Breast epithelium (tissue), 4 donors: ENCODE data around the gene LIMS1. TPM values are rescaled to one million over a fixed set of nuclear protein-coding genes. Genes with fewer than 3 reads are reported as not detected.
A peak's percentile ranks its signal among the peaks of the same experiment; 100 is the strongest.
"Not testable (repeated sequence)": the region's sequence is repeated elsewhere in the genome, so short reads cannot be mapped to it uniquely, and the experiment has no call there.

Source experiments
- DNase-seq, 2 donors: peaks; one replicate each; pipeline ENCODE4 v3.0.0-alpha.2; 2019; ENCODE audit warnings: low spot score in 2 of 2
- H3K27ac ChIP-seq, 2 donors: fragments of 200-600 bp; sonication (generic) in 1 of 2; one replicate each; pipeline ENCODE4 v1.5.1; 2016 to 2019; ENCODE audit warnings: mild to moderate bottlenecking in 1 of 2
- H3K27me3 ChIP-seq, 2 donors: fragments of 200-600 bp; sonication (generic) in 1 of 2; one replicate each; pipeline versions ENCODE4 v1.5.1 to v1.6.0; 2017 to 2019; ENCODE audit warnings: control low read depth in 1 of 2, mild to moderate bottlenecking in 1 of 2
- H3K36me3 ChIP-seq: fragments of 200-600 bp; one replicate; pipeline ENCODE4 v1.5.1; 2019
- H3K4me1 ChIP-seq, 2 donors: fragments of 200-600 bp; sonication (generic); one replicate each; pipeline ENCODE4 v1.5.1; 2016 to 2019; ENCODE audit warnings: control low read depth in 1 of 2
- H3K4me3 ChIP-seq, 3 donors: fragments of 200-600 bp; sonication (generic); 1 replicate in 2 of 3; 2 replicates in 1 of 3; pipeline ENCODE4 v1.5.1; 2016 to 2019; ENCODE audit warnings: mild to moderate bottlenecking in 3 of 3, moderate library complexity in 2 of 3
- H3K9me3 ChIP-seq, 2 donors: fragments of 200-600 bp; sonication (generic) in 1 of 2; one replicate each; pipeline ENCODE4 v1.5.1; 2016 to 2019; ENCODE audit warnings: control low read depth in 1 of 2
- POLR2A ChIP-seq: fragments of 450-650 bp; IDR thresholded peaks from one replicate; pipeline ENCODE4 v1.6.1; 2016; ENCODE audit warnings: antibody characterized with exemption, mild to moderate bottlenecking, moderate library complexity
- POLR2AphosphoS5 ChIP-seq, 3 donors: sonication (generic); formaldehyde crosslinking; IDR thresholded peaks; one replicate each; pipeline ENCODE4 v1.6.1; 2017; ENCODE audit warnings: antibody characterized with exemption in 3 of 3
- intact Hi-C: fragments of 100-400 bp; cut with DNase I; formaldehyde crosslinking; loops from one replicate; pipeline ENCODE4 v1.15.1; 2023; ENCODE audit warnings: low total_unique reads
- total RNA-seq, 3 donors: library from RNA; depleted of rRNA; stranded (reverse); fragments of >200 nt; gene quantifications; one replicate each; pipeline ENCODE4 v1.1.0, GENCODE V29; 2016
- TF ChIP-seq, protein P1 (sequence below), 3 donors: fragments of 450-650 bp; IDR thresholded peaks; one replicate each; pipeline ENCODE4 v1.5.1; 2016 to 2017; ENCODE audit warnings: antibody characterized with exemption in 3 of 3, mild to moderate bottlenecking in 3 of 3, moderate library complexity in 3 of 3

Gene LIMS1
- total RNA-seq, 3 donors from 2014 or later: 66.5 to 123 (median 93.1) TPM

DNA sequence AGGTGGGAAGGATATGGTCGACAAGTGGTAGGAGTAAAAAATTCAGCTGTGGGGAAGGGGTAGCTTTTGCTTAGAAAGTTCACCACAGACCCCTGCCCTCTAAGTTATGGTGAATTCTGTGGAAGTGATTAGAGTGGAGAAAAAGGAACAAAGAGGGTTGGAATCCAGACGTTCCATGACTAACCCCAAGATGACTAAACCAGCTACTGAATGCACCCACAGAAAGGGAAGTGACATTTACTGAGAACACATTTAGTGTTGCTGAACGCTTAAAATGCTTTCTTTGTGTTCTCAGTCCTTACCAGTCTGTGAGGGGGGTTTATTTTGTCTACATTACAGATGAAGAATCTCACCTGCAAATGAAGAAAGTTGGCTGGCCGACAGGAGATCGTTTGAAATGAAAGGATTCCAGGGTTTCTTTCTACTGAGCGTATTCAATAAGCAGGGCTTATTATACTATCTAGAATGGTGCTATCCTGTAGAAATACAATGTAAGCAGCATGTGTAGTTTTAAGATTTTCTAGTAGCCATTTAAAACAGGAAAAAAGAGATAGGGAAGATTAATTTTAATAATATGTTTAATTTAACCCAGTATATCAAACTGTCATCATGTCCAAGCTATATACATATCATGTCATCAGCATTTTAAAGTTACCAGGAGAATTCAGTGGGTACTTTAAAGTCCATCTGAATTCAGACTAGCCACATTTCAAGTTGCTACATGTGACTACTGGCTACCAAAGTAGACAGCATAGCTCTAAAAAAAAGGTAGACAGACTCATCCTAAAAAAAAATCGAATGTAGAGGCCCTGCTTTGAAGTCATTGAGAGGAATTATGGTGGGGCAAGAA lies 60.1 kb downstream of the LIMS1 start:
- intact Hi-C loops: no loop called here
- no peak for DNase-seq
- Histone ChIP-seq H3K27me3 (no peaks in the 10 kb centered on the region), H3K27ac (peak overlapping the region; percentile 74 to 88), H3K4me3 (no peak overlapping the region), H3K4me1 (no peaks in the 10 kb centered on the region), H3K36me3 (no peaks in the 10 kb centered on the region), H3K9me3 (no peaks in the 10 kb centered on the region)
- peak in 1 of 3 donors; percentile 25 for TF ChIP-seq POLR2AphosphoS5 (IDR thresholded peaks at IDR 0.05)
- TF ChIP-seq POLR2A: no peak
- TF ChIP-seq, protein P1, sequence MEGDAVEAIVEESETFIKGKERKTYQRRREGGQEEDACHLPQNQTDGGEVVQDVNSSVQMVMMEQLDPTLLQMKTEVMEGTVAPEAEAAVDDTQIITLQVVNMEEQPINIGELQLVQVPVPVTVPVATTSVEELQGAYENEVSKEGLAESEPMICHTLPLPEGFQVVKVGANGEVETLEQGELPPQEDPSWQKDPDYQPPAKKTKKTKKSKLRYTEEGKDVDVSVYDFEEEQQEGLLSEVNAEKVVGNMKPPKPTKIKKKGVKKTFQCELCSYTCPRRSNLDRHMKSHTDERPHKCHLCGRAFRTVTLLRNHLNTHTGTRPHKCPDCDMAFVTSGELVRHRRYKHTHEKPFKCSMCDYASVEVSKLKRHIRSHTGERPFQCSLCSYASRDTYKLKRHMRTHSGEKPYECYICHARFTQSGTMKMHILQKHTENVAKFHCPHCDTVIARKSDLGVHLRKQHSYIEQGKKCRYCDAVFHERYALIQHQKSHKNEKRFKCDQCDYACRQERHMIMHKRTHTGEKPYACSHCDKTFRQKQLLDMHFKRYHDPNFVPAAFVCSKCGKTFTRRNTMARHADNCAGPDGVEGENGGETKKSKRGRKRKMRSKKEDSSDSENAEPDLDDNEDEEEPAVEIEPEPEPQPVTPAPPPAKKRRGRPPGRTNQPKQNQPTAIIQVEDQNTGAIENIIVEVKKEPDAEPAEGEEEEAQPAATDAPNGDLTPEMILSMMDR (IDR thresholded peaks at IDR 0.05): no peak

DNA sequence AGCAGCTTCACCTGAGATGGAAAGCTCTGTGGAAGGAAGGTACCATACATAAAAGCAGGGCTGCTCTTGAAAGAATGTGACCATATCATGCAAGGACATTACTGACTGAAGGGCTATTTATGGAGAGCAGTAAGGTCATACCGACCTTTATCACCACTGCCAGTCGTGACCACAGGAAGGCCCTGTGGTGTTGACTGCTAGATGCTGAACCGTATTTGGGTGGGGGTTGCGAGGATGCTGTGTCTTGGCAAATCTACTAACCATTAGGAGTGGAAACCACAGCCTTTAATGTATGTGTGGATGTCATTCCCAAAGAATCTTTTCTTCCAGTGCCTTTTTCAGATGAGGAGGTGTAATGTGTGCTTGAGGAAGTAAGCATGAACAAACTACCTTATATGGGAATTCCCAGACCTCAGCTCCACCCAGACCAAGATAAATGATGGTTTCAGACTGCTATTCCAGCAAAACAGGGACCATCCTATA lies 60.8 kb downstream of the LIMS1 start:
- intact Hi-C loops: no loop called here
- no peak for DNase-seq
- peak overlapping the region; percentile 74 to 88 for H3K27ac ChIP-seq
- no peaks in the 10 kb centered on the region for H3K36me3 ChIP-seq
- H3K27me3 ChIP-seq: no peaks in the 10 kb centered on the region
- H3K9me3 ChIP-seq: no peaks in the 10 kb centered on the region
- TF ChIP-seq, protein P1 (IDR thresholded peaks at IDR 0.05): no peak
- TF ChIP-seq POLR2AphosphoS5 (IDR thresholded peaks at IDR 0.05) (no peak), POLR2A (no peak)
- H3K4me1 ChIP-seq: no peaks in the 10 kb centered on the region
- H3K4me3 ChIP-seq: no peak overlapping the region

DNA sequence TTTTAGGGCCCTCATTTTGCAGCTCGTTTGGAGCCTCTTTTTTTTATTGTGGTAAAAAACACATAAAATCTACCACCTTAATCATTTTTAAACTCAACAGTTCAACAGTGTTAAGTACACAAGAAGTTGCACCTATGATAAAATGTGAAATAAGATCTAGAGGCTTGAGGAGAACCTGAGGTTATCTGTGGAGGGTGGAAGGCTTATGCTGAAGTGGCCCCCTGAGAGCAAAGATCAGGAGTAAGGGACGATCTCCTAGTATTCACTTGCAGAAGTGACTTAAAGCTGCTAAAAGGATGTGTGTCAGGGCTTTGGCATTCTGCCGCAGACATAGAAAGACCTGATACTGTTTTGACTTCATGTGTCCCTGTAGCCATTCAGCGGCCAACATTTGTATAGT lies 61.5 kb downstream of the LIMS1 start:
- H3K9me3 ChIP-seq, DNase-seq, H3K36me3 ChIP-seq, H3K27me3 ChIP-seq, H3K4me1 ChIP-seq, H3K4me3 ChIP-seq, intact Hi-C loops: not testable (repeated sequence)
- peak overlapping the region; percentile 50 to 88 for H3K27ac ChIP-seq

DNA sequence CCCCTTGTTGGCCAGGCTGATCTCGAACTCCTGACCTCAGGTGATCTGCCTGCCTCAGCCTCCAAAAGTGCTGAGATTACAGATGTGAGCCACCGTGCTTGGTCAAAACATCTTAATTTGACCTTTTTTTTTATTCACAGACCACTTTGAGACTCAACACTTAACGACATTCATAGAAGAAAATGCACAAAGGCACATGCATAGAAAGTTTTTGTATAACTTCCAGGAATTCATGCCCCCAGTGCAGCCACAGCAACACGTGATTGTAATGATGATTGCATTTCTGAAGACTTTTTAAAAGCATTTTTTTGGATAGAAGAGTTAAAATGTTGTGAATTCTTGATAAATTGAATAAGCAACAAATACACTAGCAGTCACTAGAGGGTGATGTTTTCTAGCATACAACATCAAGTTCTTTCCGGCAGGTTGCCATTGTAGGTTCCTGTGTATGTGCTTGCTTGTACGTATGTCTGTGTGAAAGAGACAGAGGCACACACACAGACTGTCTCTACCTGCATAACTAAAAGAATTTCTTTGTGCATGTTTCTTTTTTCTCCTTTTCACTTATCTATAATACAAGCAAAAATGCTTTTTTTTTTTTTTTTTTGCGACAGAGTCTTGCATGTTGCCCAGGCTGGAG lies 63.0 kb downstream of the LIMS1 start:
- H3K27ac ChIP-seq: not testable (repeated sequence)

DNA sequence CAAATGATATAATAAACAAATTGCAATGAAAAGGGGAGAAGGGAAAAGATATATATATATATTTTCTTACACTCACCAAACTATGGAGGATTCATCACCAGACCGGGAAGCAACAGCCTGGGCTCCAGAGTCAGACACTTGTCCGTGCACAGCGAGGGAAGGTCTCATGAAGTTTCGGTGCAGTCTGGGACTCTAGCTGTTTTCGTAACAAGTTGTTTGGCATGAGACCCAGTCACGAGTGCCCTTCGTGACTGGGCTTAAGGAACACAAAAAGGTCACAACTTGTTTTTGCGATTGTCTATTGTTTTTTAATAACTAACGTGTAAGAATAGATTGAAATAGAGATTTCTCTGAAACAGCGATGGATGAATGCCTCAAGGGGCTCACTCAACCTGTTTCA lies 66.9 kb downstream of the LIMS1 start:
- Histone ChIP-seq H3K4me3 (peak overlapping the region in 1 of 3 donors; percentile 25), H3K27ac (peak overlapping the region; percentile 25 to 40)
- intact Hi-C loops, H3K27me3 ChIP-seq, H3K4me1 ChIP-seq, H3K9me3 ChIP-seq, H3K36me3 ChIP-seq: not testable (repeated sequence)
- peak in 1 of 2 donors; percentile 40 for DNase-seq

More for the DNA sequence above, 63.0 kb downstream of the LIMS1 start:
- H3K27me3 ChIP-seq, H3K4me3 ChIP-seq, DNase-seq, intact Hi-C loops, H3K9me3 ChIP-seq, H3K36me3 ChIP-seq, H3K4me1 ChIP-seq: not testable (repeated sequence)
- TF ChIP-seq, protein P1 (IDR thresholded peaks at IDR 0.05): peak in 1 of 3 donors; percentile 15

DNA sequence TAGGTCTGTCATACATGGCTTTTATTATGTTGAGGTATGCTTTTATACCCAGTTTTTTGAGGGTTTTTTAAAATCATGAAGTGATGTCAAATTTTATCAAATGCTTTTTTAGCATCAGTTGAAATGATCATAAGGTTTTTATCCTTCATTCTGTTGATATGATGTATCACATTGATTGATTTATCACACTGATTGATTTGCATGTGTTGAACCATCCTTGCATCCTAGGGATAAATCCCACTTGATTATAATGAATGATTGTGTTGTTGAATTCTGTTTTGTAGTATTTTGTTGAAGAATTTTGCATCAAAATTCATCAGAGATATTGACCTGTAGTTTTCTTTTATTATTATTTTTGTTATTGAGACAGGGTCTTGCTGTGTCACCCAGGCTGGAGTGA lies 68.2 kb downstream of the LIMS1 start:
- no peak for DNase-seq
- no peak overlapping the region for H3K27ac ChIP-seq
- TF ChIP-seq, protein P1 (IDR thresholded peaks at IDR 0.05): no peak
- H3K36me3 ChIP-seq: no peaks in the 10 kb centered on the region
- intact Hi-C loops: no loop called here
- no peak overlapping the region for H3K4me3 ChIP-seq
- H3K9me3 ChIP-seq: no peaks in the 10 kb centered on the region
- no peaks in the 10 kb centered on the region for H3K27me3 ChIP-seq
- H3K4me1 ChIP-seq: no peaks in the 10 kb centered on the region
